A549 (cell line): ENCODE results near the gene ZNF615. TPM values are rescaled to one million over a fixed set of nuclear protein-coding genes. Genes with fewer than 3 reads are reported as not detected.
A peak's percentile ranks its signal among the peaks of the same experiment; 100 is the strongest.

Experiments used
- ATAC-seq, 2 experiments: fragments of 200-7000 bp in 1 of 2; fragments of >200 bp in 1 of 2; cut with Nextera tagmentation in 1 of 2; cut with Tn5 transposase in 1 of 2; 3 replicates each; pipeline versions ENCODE4 v1.8.0 to v1.9.1; 2018 to 2020; ENCODE audit warnings: mild to moderate bottlenecking in 1 of 2, moderate library complexity in 1 of 2
- CTCF ChIA-PET: fragments of 300-600 bp; sonication (Branson Sonifier 250); formaldehyde crosslinking; extraction: SDS; loops from one replicate; lab custom pipeline; 2021; ENCODE audit warnings: antibody characterized with exemption, inconsistent platforms; lab: Yijun Ruan, JAX
- POLR2A ChIA-PET: fragments of 350-600 bp; formaldehyde crosslinking; extraction: SDS; loops from one replicate; lab custom pipeline; 2021; ENCODE audit warnings: antibody characterized with exemption, inconsistent platforms; lab: Yijun Ruan, JAX
- DNase-seq, 2 experiments: peaks; one replicate each; pipeline versions ENCODE4 v3.0.0 to v3.0.0-alpha.2; 2011 to 2016; ENCODE audit warnings: low read depth in 1 of 2, low spot score in 1 of 2
- FAIRE-seq: peaks from 2 replicates; lab custom pipeline; 2011; peaks lifted over from hg19 to GRCh38; lab: Jason Lieb, UNC
- H3K27ac ChIP-seq, 2 experiments: fragments of >200 bp; sonication (Bioruptor Twin); formaldehyde crosslinking; 3 replicates each; pipeline ENCODE4 v1.5.1; 2016 to 2017
- H3K4me1 ChIP-seq: fragments of >200 bp; sonication (Bioruptor Twin); formaldehyde crosslinking; 3 replicates; pipeline ENCODE4 v1.6.1; 2016
- H3K4me2 ChIP-seq: fragments of >200 bp; sonication (Bioruptor Twin); formaldehyde crosslinking; 3 replicates; pipeline ENCODE4 v1.6.1; 2016
- H3K4me3 ChIP-seq: fragments of >200 bp; sonication (Bioruptor Twin); formaldehyde crosslinking; 3 replicates; pipeline ENCODE4 v1.5.1; 2016
- H3K9me3 ChIP-seq: fragments of >200 bp; sonication (Bioruptor Twin); formaldehyde crosslinking; 3 replicates; pipeline ENCODE4 v1.6.1; 2016
- CHD4 ChIP-seq: fragments of 200-600 bp; sonication (generic); IDR thresholded peaks from 2 replicates; pipeline ENCODE4 v1.6.1; 2016; ENCODE audit warnings: antibody characterized with exemption, mild to moderate bottlenecking, borderline replicate concordance
- E2F6 ChIP-seq: IDR thresholded peaks from 2 replicates; pipeline ENCODE4 v1.6.1; 2012; ENCODE audit warnings: low read depth, borderline replicate concordance
- EHF ChIP-seq: fragments of 250-450 bp; sonication (Bioruptor Pico); IDR thresholded peaks from 2 replicates; pipeline ENCODE4 v1.5.0; 2020; ENCODE audit warnings: mild to moderate bottlenecking
- EHMT2 ChIP-seq: fragments of 200-600 bp; sonication (generic); IDR thresholded peaks from 2 replicates; pipeline ENCODE4 v1.6.1; 2016; ENCODE audit warnings: antibody characterized with exemption, low read depth, mild to moderate bottlenecking, moderate library complexity
- GATA3 ChIP-seq: IDR thresholded peaks from 2 replicates; pipeline ENCODE4 v1.6.1; 2012; ENCODE audit warnings: borderline replicate concordance
- HDAC2 ChIP-seq: fragments of 200-600 bp; sonication (generic); IDR thresholded peaks from 2 replicates; pipeline ENCODE4 v1.6.1; 2016
- HOXB13 ChIP-seq: fragments of 250-450 bp; sonication (Bioruptor Pico); IDR thresholded peaks from 2 replicates; pipeline ENCODE4 v1.5.0; 2020; ENCODE audit warnings: low read depth, mild to moderate bottlenecking, moderate library complexity
- HOXB5 ChIP-seq: fragments of 250-450 bp; sonication (Bioruptor Pico); IDR thresholded peaks from 2 replicates; pipeline ENCODE4 v1.5.0; 2020; ENCODE audit warnings: mild to moderate bottlenecking, moderate library complexity
- JUN ChIP-seq, 2 experiments: fragments of >200 bp; sonication (Bioruptor Twin); formaldehyde crosslinking; IDR thresholded peaks; 2 replicates in 1 of 2; 3 replicates in 1 of 2; pipeline ENCODE4 v1.6.1; 2016 to 2017
- MAZ ChIP-seq: fragments of 150-350 bp; IDR thresholded peaks from 2 replicates; pipeline ENCODE4 v1.6.1; 2014; ENCODE audit warnings: antibody characterized with exemption, low read depth, low read length, borderline replicate concordance
- NR3C1 ChIP-seq: fragments of >200 bp; sonication (Bioruptor Twin); formaldehyde crosslinking; IDR thresholded peaks from 3 replicates; pipeline ENCODE4 v1.6.1; 2017
- PBX3 ChIP-seq: IDR thresholded peaks from 2 replicates; pipeline ENCODE4 v1.6.1; 2012
- PHF8 ChIP-seq: fragments of 200-600 bp; sonication (generic); IDR thresholded peaks from 2 replicates; pipeline ENCODE4 v1.6.1; 2016; ENCODE audit warnings: low read depth, mild to moderate bottlenecking, antibody characterized with exemption, moderate library complexity, borderline replicate concordance
- TP53 ChIP-seq: fragments of 250-450 bp; sonication (Bioruptor Pico); IDR thresholded peaks from 2 replicates; pipeline ENCODE4 v1.5.0; 2021; ENCODE audit warnings: mild to moderate bottlenecking, moderate library complexity
- ZFP36 ChIP-seq: fragments of 450-650 bp; IDR thresholded peaks from 2 replicates; pipeline ENCODE4 v1.6.1; 2014; ENCODE audit warnings: borderline replicate concordance; ENCODE audit not compliant: partially characterized antibody
- ZSCAN20 ChIP-seq: fragments of 250-450 bp; sonication (Bioruptor Pico); IDR thresholded peaks from 2 replicates; pipeline ENCODE4 v1.8.0; 2022; ENCODE audit warnings: mild to moderate bottlenecking, moderate library complexity
- WGBS: methylation state at CpG from one replicate; pipeline ENCODE4 v1.1.6; 2017; ENCODE audit errors: missing lambda C conversion rate; 5-methylcytosine and 5-hydroxymethylcytosine counted together
- polyA plus RNA-seq, 4 experiments: library from polyadenylated mRNA; depleted of rRNA in 3 of 4; stranded (reverse); fragments of >200 nt; fragmentation: RNase III in 1 of 4; extraction: RNeasy Plus Mini Kit Qiagen cat#74134 plus additional on column Dnase treatment in 1 of 4; gene quantifications; 2 replicates in 3 of 4; 3 replicates in 1 of 4; pipeline ENCODE4 v1.2.3, GENCODE V29; 2011 to 2017
- TF ChIP-seq, protein P1 (sequence below): fragments of >200 bp; sonication (Bioruptor Twin); formaldehyde crosslinking; IDR thresholded peaks from 3 replicates; pipeline ENCODE4 v1.5.1; 2016
- TF ChIP-seq, protein P2 (sequence below): IDR thresholded peaks from 2 replicates; pipeline ENCODE4 v1.6.1; 2012
- TF ChIP-seq, protein P3 (sequence below): fragments of >200 bp; sonication (Bioruptor Twin); formaldehyde crosslinking; IDR thresholded peaks from 3 replicates; pipeline ENCODE4 v1.6.1; 2016
- TF ChIP-seq, protein P4 (sequence below): fragments of 250-450 bp; sonication (Bioruptor Pico); IDR thresholded peaks from 2 replicates; pipeline ENCODE4 v1.5.0; 2020; ENCODE audit warnings: low read depth, mild to moderate bottlenecking, moderate library complexity

ZNF615 gene
- polyA plus RNA-seq, 2 of the 4 experiments (the other 2 are of a cell fraction), result 7.5 to 9.4 TPM

DNA sequence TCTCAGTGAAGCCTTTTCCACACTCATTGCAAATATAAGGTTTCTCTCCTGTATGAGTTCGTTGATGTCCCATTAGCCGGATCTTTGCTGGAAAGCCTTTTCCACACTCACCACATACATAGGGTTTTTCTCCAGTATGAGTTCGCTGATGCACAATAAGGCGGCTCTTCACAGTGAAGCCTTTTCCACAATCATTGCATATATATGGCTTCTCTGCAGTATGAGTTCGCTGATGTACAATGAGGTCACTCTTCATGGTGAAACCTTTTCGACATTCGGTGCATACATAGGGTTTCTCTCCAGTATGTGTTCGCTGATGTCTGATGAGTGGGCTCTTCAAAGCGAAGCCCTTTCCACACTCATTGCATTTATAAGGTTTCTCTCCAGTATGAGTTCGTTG, 14.6 kb downstream of the ZNF615 start:
- Histone ChIP-seq H3K4me1 (no peaks in the 10 kb centered on the region), H3K27ac (no peak overlapping the region), H3K4me3 (no peak overlapping the region), H3K9me3 (peaks cover 96% of the 10 kb centered on the region), H3K4me2 (no peak overlapping the region)
- no peak for DNase-seq
- CTCF ChIA-PET, result no interaction called here
- POLR2A ChIA-PET, result no interaction called here
- TF ChIP-seq HOXB13 (CRISPR knock-in tag) (no peak), EHMT2 (no peak), NR3C1 (no peak), ZFP36 (no peak), CHD4 (no peak), TP53 (CRISPR knock-in tag) (no peak), GATA3 (no peak), ZSCAN20 (CRISPR knock-in tag) (no peak), HOXB5 (no peak)
- TF ChIP-seq, protein P1, sequence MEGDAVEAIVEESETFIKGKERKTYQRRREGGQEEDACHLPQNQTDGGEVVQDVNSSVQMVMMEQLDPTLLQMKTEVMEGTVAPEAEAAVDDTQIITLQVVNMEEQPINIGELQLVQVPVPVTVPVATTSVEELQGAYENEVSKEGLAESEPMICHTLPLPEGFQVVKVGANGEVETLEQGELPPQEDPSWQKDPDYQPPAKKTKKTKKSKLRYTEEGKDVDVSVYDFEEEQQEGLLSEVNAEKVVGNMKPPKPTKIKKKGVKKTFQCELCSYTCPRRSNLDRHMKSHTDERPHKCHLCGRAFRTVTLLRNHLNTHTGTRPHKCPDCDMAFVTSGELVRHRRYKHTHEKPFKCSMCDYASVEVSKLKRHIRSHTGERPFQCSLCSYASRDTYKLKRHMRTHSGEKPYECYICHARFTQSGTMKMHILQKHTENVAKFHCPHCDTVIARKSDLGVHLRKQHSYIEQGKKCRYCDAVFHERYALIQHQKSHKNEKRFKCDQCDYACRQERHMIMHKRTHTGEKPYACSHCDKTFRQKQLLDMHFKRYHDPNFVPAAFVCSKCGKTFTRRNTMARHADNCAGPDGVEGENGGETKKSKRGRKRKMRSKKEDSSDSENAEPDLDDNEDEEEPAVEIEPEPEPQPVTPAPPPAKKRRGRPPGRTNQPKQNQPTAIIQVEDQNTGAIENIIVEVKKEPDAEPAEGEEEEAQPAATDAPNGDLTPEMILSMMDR, result no peak
- FAIRE-seq, result no peak
- WGBS, result 83% methylated on average over 10 of the region's 10 CpGs
- ATAC-seq, result no peak

DNA sequence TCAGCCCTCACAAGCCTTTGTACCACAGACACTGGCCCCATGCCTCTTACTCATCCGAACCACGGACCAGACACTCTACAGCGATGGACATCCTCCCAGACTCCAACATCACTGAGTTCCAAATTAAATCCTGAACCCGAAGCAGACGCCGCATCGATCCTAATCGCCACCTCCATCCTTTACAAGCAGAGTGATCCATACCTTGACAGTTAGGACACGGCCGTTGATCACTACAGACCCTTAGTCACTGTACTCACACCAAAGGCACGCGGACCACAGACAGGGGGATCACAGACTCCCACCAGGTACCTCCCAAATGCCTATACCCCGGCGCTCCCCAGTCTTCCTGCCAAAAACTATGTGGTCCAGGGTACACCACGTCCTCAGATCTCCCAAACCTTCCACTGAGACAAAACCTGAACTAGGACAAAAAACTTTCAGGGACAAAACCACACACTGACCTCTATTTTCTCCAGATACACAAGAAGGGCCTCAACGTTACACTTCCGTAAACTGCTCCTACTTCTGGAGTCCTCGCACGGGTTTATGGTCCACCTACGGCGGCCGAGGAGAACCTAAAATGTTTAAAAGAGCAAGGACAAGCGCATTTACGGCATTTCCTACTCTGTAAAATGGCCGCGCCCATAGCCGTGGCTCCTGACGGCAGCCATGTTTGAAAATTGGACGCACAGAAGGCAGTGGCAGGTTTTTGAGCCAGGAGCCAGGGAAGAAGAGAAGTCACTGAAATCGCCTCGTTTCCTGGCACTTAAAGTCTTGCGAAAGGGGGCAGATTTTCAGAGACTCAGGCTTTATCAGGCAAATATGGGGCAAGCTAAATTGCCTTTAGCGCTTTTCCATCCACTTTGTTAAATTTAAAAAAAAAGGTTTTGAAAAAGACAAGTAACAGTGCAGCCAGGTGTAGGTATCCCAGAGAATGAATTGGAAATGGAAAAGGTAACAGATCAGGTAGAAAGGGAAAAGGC, 21.4 kb downstream of the ZNF615 start, which contains the start of gene ZNF350:
Gene ZNF350, minus strand, starts transcription at position 532 of the 983 bp plus-strand sequence. CDS start 12,480 bp downstream, outside the sequence.
- ATAC-seq, result peak; percentile 95 to 97
- CTCF ChIA-PET, result interaction anchor here (0.6 to 0.7 kb wide), 2 partner anchors 8 to 378 kb away, joined by 3 read pairs; no protein-coding TSS in a partner anchor
- H3K4me1 ChIP-seq, result no peaks in the 10 kb centered on the region
- WGBS, result 8% methylated on average over 33 of the region's 33 CpGs
- FAIRE-seq, result peak; percentile 82
- peak within 1 kb of the TSS; percentile 48 for H3K4me2 ChIP-seq
- DNase-seq, result peak; percentile 50 to 98
- POLR2A ChIA-PET, result no interaction called here
- H3K27ac ChIP-seq, result peak within 1 kb of the TSS; percentile 54 to 75; a peak in 5 of 6 replicates
- peak within 1 kb of the TSS; percentile 78 for H3K4me3 ChIP-seq
- TF ChIP-seq PHF8 (peak; percentile 65), GATA3 (peak; percentile 42; the same call in 1 of the 2 replicates), CHD4 (no peak), HOXB5 (peak; percentile 61; the same call in 1 of the 2 replicates), PBX3 (peak; percentile 25; the same call in 1 of the 2 replicates), MAZ (no peak), HOXB13 (CRISPR knock-in tag) (peak; percentile 76; the same call in 1 of the 2 replicates), ZSCAN20 (CRISPR knock-in tag) (no peak), JUN (IDR thresholded peaks at IDR 0.05) (peak in 1 of 2 experiments; percentile 68; a peak in 3 of 5 replicates), EHF (CRISPR knock-in tag) (0 out of 2 replicates have a peak, but pooled peaks have one; percentile 57), HDAC2 (no peak), E2F6 (0 out of 2 replicates have a peak, but pooled peaks have one; percentile 34)
- TF ChIP-seq, protein P2, sequence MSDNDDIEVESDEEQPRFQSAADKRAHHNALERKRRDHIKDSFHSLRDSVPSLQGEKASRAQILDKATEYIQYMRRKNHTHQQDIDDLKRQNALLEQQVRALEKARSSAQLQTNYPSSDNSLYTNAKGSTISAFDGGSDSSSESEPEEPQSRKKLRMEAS, result peak; percentile 72; the same call in 1 of the 2 replicates
- TF ChIP-seq, protein P3, sequence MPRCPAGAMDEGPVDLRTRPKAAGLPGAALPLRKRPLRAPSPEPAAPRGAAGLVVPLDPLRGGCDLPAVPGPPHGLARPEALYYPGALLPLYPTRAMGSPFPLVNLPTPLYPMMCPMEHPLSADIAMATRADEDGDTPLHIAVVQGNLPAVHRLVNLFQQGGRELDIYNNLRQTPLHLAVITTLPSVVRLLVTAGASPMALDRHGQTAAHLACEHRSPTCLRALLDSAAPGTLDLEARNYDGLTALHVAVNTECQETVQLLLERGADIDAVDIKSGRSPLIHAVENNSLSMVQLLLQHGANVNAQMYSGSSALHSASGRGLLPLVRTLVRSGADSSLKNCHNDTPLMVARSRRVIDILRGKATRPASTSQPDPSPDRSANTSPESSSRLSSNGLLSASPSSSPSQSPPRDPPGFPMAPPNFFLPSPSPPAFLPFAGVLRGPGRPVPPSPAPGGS, result 0 out of 3 replicates have a peak, but pooled peaks have one; percentile 37
- TF ChIP-seq, protein P4, sequence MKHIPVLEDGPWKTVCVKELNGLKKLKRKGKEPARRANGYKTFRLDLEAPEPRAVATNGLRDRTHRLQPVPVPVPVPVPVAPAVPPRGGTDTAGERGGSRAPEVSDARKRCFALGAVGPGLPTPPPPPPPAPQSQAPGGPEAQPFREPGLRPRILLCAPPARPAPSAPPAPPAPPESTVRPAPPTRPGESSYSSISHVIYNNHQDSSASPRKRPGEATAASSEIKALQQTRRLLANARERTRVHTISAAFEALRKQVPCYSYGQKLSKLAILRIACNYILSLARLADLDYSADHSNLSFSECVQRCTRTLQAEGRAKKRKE (CRISPR knock-in tag), result 0 out of 2 replicates have a peak, but pooled peaks have one; percentile 65
- peaks cover 94% of the 10 kb centered on the region for H3K9me3 ChIP-seq
